ENCODE data around the gene ACSS3. TPM values are rescaled to one million over a fixed set of nuclear protein-coding genes. Genes with fewer than 3 reads are reported as not detected.
"Not testable (repeated sequence)": the region's sequence is repeated elsewhere in the genome, so short reads cannot be mapped to it uniquely, and the experiment has no call there.

Gene ACSS3
- polyA plus RNA-seq, 1 of the 3 experiments (the other 2 are of a cell fraction) = 0.02 TPM

DNA sequence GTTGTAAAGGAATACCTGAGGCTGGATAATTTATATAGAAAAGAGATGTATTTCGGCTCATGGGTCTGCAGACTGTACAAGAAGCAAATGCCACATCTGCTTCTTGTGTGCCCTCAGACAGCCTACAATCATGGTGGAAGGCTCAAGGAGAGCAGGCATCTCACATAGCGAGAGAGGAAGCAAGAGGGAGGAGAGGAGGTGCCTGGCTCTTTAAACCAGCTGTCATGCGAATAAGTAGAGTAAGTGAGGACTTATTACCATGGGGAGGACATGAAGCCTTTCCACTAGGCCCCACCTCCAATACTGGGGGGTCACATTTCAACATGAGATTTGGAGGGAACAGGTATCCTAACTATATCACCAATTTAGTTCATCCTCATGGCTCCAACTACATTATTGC, 118.7 kb downstream of the ACSS3 start (continued):
- TF ChIP-seq NFIC (IDR thresholded peaks at IDR 0.05; ENCODE audit: borderline replicate concordance) (no peak), RXRA (IDR thresholded peaks at IDR 0.05; ENCODE audit: borderline replicate concordance, low read depth) (no peak), JUND (IDR thresholded peaks at IDR 0.05) (no peak), TEAD4 (IDR thresholded peaks at IDR 0.05; ENCODE audit: borderline replicate concordance, insufficient read depth) (no peak)
- TF ChIP-seq, protein P1, sequence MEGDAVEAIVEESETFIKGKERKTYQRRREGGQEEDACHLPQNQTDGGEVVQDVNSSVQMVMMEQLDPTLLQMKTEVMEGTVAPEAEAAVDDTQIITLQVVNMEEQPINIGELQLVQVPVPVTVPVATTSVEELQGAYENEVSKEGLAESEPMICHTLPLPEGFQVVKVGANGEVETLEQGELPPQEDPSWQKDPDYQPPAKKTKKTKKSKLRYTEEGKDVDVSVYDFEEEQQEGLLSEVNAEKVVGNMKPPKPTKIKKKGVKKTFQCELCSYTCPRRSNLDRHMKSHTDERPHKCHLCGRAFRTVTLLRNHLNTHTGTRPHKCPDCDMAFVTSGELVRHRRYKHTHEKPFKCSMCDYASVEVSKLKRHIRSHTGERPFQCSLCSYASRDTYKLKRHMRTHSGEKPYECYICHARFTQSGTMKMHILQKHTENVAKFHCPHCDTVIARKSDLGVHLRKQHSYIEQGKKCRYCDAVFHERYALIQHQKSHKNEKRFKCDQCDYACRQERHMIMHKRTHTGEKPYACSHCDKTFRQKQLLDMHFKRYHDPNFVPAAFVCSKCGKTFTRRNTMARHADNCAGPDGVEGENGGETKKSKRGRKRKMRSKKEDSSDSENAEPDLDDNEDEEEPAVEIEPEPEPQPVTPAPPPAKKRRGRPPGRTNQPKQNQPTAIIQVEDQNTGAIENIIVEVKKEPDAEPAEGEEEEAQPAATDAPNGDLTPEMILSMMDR (IDR thresholded peaks at IDR 0.05) = no peak

DNA sequence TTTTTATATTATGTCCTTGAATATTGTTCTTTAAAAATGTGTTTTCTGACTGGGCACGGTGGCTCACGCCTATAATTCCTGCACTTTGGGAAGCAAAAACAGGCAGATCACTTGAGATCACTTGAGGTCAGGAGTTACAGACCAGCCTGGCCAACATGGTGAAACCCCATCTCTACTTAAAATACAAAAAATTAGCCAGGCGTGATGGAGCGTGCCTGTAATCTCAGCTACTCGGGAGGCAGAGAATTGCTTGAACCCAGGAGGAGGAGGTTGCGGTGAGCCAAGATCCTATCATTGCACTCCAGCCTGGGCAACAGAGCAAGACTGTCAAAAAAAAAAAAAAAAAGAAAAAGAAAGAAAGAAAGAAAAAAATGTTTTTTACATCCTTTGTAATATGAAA, 122.7 kb downstream of the ACSS3 start:
- H3K4me2 ChIP-seq = not testable (repeated sequence)

DNA sequence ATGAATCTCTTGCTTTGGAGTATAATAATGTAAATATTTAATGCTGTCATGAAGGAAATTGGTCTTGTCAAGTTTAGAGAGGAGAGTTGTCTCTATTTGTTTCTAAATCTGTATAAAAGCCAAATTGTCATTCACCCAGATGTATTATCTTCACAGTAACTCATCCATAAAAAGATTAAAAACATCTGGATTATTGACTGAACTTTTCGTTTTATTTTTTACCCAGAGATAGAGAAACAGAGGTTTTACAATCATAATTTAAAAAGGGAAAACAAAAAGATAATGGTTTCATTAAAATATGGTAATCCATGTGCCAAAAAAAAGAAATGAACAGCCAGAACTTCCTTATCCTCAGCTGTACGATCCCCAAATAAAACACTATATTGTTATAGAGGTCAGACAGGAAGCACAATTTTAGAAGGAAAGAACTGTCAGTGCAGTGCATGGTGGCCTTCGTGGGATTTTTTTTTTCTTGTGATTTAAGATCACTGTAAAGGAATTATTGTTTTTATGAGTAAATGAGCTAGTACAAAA, 125.9 kb downstream of the ACSS3 start:
- 11% methylated on average over 3 of the region's 3 CpGs for WGBS (ENCODE audit: low lambda C conversion rate)
- Histone ChIP-seq H3K4me1 (ENCODE audit: control insufficient read depth in 1 of 2, insufficient read depth in 2 of 2, low read depth in 1 of 2, low read length in 1 of 2) (peaks cover 0 to 4% of the 10 kb centered on the region in 2 experiments; a peak in 3 of 4 replicates), H3K4me2 (no peak overlapping the region), H3K27me3 (ENCODE audit: insufficient read depth) (no peaks in the 10 kb centered on the region), H3K9me2 (no peaks in the 10 kb centered on the region), H3K4me3 (ENCODE audit: low read depth in 2 of 2, low read length in 1 of 2) (no peak overlapping the region), H3F3A (replicated peaks; ENCODE audit: insufficient read depth) (no peaks in the 10 kb centered on the region), H3K79me2 (ENCODE audit: insufficient read depth) (no peaks in the 10 kb centered on the region), H3K27ac (ENCODE audit: low read depth in 2 of 2, low read length in 1 of 2) (no peak overlapping the region), H3K9ac (no peak overlapping the region), H3K36me3 (replicated peaks in 1 of 2; ENCODE audit: control insufficient read depth in 1 of 2, insufficient read depth in 2 of 2, low read length in 1 of 2) (no peaks in the 10 kb centered on the region), H3K9me3 (no peaks in the 10 kb centered on the region), H2AFZ (ENCODE audit: low read depth) (no peak overlapping the region), H4K20me1 (ENCODE audit: insufficient read depth) (no peaks in the 10 kb centered on the region)
- no peak for DNase-seq
- TF ChIP-seq MXI1 (IDR thresholded peaks at IDR 0.05; ENCODE audit: low read depth, low read length) (no peak), NFIC (IDR thresholded peaks at IDR 0.05; ENCODE audit: borderline replicate concordance) (no peak)
- TF ChIP-seq, protein P2, sequence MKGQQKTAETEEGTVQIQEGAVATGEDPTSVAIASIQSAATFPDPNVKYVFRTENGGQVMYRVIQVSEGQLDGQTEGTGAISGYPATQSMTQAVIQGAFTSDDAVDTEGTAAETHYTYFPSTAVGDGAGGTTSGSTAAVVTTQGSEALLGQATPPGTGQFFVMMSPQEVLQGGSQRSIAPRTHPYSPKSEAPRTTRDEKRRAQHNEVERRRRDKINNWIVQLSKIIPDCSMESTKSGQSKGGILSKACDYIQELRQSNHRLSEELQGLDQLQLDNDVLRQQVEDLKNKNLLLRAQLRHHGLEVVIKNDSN (IDR thresholded peaks at IDR 0.05; ENCODE audit: borderline replicate concordance, low read depth) = no peak
- POLR2A ChIA-PET = no interaction called here
- CTCF ChIA-PET = no interaction called here

More for the DNA sequence above, 122.7 kb downstream of the ACSS3 start:
- H3K9me2 ChIP-seq; H2AFZ ChIP-seq (ENCODE audit: low read depth); DNase-seq; H3K9me3 ChIP-seq; H4K20me1 ChIP-seq (ENCODE audit: insufficient read depth); H3K4me3 ChIP-seq (ENCODE audit: low read depth in 2 of 2, low read length in 1 of 2); H3K27ac ChIP-seq (ENCODE audit: low read depth in 2 of 2, low read length in 1 of 2); H3K79me2 ChIP-seq (ENCODE audit: insufficient read depth); H3F3A ChIP-seq (replicated peaks; ENCODE audit: insufficient read depth); POLR2A ChIA-PET; CTCF ChIA-PET; H3K36me3 ChIP-seq (replicated peaks in 1 of 2; ENCODE audit: control insufficient read depth in 1 of 2, insufficient read depth in 2 of 2, low read length in 1 of 2); H3K9ac ChIP-seq; H3K4me1 ChIP-seq (ENCODE audit: control insufficient read depth in 1 of 2, insufficient read depth in 2 of 2, low read depth in 1 of 2, low read length in 1 of 2); H3K27me3 ChIP-seq (ENCODE audit: insufficient read depth): not testable (repeated sequence)
- WGBS (ENCODE audit: low lambda C conversion rate) = 18% methylated on average over 6 of the region's 6 CpGs

DNA sequence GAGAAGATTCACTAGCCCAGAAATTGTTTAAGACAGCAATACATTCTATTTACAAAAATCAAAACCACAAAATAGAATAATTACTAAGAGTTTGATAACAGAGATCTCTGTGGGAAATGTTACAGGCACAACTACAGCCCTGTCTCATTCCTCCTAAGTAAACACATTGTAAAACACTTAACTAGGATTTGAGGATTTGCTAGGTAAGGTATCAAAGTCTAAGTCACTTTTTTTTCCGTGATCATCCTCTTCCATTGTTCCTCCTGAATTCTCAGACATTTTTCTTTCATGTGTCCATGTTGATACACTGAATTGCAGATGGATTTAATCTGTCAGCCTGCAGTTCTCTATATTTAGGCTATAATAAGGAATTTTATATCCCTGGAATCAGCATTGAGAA, 127.5 kb downstream of the ACSS3 start:
- WGBS (ENCODE audit: low lambda C conversion rate) = 12% methylated on average over 1 of the region's 1 CpG
- no peak for DNase-seq
- H3K9me3 ChIP-seq = no peaks in the 10 kb centered on the region
- no peaks in the 10 kb centered on the region for H3K27me3 ChIP-seq (ENCODE audit: insufficient read depth)
- no peak overlapping the region for H3K9ac ChIP-seq
- no peak overlapping the region for H3K4me3 ChIP-seq (ENCODE audit: low read depth in 2 of 2, low read length in 1 of 2)
- no peaks in the 10 kb centered on the region for H3K79me2 ChIP-seq (ENCODE audit: insufficient read depth)
- H3K4me1 ChIP-seq (ENCODE audit: control insufficient read depth in 1 of 2, insufficient read depth in 2 of 2, low read depth in 1 of 2, low read length in 1 of 2) = peaks cover 0 to 13% of the 10 kb centered on the region in 2 experiments; a peak in 3 of 4 replicates
- CTCF ChIA-PET = no interaction called here
- no peaks in the 10 kb centered on the region for H3K9me2 ChIP-seq
- no peaks in the 10 kb centered on the region for H4K20me1 ChIP-seq (ENCODE audit: insufficient read depth)
- H2AFZ ChIP-seq (ENCODE audit: low read depth) = no peak overlapping the region
- no peaks in the 10 kb centered on the region for H3F3A ChIP-seq (replicated peaks; ENCODE audit: insufficient read depth)
- H3K4me2 ChIP-seq = no peak overlapping the region
- no peak overlapping the region for H3K27ac ChIP-seq (ENCODE audit: low read depth in 2 of 2, low read length in 1 of 2)
- H3K36me3 ChIP-seq (replicated peaks in 1 of 2; ENCODE audit: control insufficient read depth in 1 of 2, insufficient read depth in 2 of 2, low read length in 1 of 2) = no peaks in the 10 kb centered on the region
- POLR2A ChIA-PET = no interaction called here
- TF ChIP-seq RAD21 (IDR thresholded peaks at IDR 0.05; ENCODE audit: low read length) (no peak), NRF1 (IDR thresholded peaks at IDR 0.05; ENCODE audit: low read depth, low read length) (no peak), POLR2AphosphoS5 (IDR thresholded peaks at IDR 0.05; ENCODE audit: low read depth, low read length) (no peak), FOSL2 (IDR thresholded peaks at IDR 0.05; ENCODE audit: borderline replicate concordance, low read depth) (no peak)
- TF ChIP-seq, protein P3, sequence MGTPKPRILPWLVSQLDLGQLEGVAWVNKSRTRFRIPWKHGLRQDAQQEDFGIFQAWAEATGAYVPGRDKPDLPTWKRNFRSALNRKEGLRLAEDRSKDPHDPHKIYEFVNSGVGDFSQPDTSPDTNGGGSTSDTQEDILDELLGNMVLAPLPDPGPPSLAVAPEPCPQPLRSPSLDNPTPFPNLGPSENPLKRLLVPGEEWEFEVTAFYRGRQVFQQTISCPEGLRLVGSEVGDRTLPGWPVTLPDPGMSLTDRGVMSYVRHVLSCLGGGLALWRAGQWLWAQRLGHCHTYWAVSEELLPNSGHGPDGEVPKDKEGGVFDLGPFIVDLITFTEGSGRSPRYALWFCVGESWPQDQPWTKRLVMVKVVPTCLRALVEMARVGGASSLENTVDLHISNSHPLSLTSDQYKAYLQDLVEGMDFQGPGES (IDR thresholded peaks at IDR 0.05; ENCODE audit: low read depth, low read length) = no peak
- TF ChIP-seq, protein P4, sequence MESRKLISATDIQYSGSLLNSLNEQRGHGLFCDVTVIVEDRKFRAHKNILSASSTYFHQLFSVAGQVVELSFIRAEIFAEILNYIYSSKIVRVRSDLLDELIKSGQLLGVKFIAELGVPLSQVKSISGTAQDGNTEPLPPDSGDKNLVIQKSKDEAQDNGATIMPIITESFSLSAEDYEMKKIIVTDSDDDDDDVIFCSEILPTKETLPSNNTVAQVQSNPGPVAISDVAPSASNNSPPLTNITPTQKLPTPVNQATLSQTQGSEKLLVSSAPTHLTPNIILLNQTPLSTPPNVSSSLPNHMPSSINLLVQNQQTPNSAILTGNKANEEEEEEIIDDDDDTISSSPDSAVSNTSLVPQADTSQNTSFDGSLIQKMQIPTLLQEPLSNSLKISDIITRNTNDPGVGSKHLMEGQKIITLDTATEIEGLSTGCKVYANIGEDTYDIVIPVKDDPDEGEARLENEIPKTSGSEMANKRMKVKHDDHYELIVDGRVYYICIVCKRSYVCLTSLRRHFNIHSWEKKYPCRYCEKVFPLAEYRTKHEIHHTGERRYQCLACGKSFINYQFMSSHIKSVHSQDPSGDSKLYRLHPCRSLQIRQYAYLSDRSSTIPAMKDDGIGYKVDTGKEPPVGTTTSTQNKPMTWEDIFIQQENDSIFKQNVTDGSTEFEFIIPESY (IDR thresholded peaks at IDR 0.05; ENCODE audit: borderline replicate concordance, low read depth) = no peak
- TF ChIP-seq, protein P5, sequence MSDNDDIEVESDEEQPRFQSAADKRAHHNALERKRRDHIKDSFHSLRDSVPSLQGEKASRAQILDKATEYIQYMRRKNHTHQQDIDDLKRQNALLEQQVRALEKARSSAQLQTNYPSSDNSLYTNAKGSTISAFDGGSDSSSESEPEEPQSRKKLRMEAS (IDR thresholded peaks at IDR 0.05; ENCODE audit: low read depth) = no peak
